Activated naive CD8-positive, alpha-beta T cell treated with anti-CD3 and anti-CD28 coated beads, Interleukin-2, amount 50 U/mL, for 16 hours (primary cell): ENCODE results near the gene TMIGD1.

ENCODE experiments used
- DNase-seq: peaks from one replicate; pipeline ENCODE4 v3.0.0-alpha.2; 2020; ENCODE audit warnings: low read depth, low spot score

The TMIGD1 gene

DNA sequence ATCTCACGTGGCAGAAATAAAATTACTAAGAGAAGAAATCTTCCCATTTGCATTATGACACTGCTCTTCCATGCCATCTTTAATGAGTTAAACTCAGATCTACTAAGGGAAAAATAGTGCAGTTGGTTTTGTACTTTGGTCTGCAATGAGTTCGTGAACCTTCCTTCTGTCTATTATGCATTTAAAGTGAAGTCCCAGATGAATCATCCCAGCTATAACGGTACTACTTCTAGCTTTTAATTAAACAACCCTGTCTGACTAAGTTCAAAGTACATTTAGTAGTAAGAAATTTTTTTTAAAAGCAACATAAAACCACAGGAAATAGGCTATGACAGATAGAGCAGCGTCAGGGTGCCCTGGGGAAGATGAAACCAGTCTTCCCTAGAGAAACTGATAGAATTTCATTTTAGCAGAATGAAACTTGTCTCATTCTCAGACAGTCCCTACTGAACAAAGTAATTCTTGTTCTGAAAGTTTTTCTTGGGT is 1.8 kb downstream of the TMIGD1 start:
- peak; percentile 17 for DNase-seq

DNA sequence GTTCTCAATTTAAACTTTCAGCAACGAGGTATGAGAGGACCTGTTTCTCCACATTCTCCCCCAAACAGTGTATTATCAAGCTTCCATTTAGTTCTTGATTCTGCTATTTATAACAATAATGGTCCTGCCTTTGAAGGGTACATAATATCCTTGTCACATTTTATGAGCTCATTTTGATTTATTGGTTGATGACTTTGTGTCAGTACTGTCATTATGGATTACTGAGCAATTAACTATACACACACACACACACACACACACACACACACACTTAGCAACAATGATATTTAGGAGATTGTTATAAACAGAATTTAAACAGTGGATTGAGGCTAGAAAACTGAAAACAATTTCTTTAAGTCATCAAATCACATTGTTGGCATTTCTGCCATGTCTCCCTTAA is 7.0 kb downstream of the TMIGD1 start:
- DNase-seq = no peak

DNA sequence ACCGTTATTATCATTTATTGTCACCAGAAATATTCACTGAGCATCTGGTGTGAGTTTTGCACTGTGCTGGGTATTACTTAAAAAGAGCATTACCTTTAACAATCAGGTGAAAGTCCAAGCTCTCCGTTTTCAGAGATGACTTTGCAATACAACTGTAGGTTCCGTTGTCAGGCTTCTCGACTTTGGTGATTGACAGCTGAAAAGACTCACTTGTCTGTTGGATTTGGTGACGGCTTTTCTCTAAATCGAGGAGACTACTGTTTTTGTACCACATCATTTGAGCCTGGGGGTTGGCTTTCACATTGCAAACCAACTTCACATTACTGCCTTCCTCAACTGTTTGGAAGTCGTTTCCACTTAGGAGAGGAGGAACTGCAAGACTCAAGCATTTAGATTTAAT is 9.1 kb downstream of the TMIGD1 start:
- DNase-seq = no peak

DNA sequence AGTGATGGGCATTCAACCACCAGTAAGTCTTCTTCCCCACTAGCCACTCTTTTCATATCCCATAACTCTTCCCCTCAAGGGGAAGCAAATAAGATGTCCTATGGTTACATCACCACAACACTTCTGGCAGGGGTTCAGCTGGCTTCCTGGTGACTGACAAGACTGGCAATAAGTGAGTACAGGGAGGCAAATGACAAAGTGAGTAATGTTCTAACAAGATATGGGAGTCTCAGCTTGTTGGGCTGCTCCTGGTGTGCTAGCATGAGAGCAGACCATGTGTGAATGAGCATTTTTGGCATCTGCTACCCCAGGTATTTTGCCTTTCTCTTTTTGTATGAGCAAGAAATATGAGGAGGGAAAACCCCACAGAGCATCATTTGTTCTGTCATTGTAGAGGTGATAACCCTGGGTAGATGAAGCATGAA is 9.9 kb downstream of the TMIGD1 start:
- DNase-seq = no peak

DNA sequence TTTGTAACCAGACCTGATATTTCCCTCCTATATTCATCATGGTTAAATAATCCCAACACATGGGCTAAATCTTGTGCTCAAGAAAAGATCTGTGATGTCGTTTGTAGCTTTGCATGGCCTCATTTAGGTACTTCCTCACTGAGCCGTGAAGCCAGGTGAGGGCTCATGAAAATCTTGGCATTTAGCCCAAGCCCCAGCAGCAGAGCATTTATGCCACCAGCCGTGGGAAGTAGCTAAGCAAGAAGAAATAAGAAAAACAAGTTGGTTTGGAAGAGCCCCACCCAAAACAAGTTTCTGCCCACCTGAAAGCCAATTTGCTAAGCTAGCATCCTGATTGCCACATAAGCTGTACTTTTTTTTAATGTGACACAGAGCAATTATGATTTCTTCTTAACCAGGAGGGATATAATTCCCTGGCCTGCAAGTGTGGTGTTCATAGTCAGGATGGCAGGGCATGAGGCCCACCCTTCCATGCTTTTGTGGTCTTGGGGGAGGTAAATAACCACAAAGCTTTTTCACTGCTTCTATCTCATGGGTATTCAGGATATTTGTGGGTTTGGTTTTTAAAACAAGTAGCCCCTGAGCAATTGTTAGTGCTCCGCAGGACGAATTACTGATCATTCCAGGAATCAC is 10.5 kb downstream of the TMIGD1 start:
- DNase-seq = no peak

GRCh38 chr17:30321314-30321713 is 12.5 kb downstream of the TMIGD1 start:
- no peak for DNase-seq

GRCh38 chr17:30318155-30318554 is 15.7 kb downstream of the TMIGD1 start:
- DNase-seq = no peak

DNA sequence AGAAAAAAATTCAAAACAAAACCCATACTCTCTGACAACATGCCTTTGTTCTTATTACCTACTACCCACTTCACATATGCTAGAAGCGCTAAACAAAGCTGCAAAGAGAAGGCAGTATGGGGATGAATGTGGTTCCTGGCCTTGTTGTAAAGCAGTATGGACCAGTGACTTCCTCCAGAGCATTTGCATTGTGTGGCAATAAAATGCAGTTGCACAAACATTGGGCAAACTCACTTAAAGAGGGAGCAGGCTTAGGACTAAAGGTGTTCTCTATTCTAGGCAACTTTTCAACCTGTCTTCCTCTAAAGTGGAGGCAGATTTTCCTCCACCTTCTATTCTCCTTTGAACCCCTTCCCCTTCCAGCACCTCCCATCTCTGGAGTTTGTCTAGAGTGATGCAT is 17.1 kb downstream of the TMIGD1 start:
- no peak for DNase-seq

GRCh38 chr17:30315106-30315505 is 18.8 kb downstream of the TMIGD1 start:
- DNase-seq = no peak

DNA sequence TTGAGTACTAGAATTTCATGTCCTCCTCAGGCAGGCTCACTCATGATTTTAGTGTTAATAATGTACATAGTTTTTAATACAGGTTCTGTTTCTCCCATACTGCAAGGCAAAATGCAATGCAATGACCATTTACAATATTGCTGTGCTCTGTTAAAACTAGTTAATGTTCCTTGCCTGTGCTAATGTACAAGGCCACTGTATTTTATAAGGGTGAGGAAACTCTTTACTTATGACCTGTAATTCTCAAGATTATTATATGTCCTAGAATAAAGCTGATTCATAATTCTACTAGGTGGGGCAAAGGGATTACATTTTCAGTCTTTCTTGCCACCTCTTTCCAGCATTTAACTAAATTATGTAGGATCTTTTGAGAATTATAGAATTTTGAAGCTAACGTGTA is 19.4 kb downstream of the TMIGD1 start:
- no peak for DNase-seq

GRCh38 chr17:30312226-30312625 is 21.6 kb downstream of the TMIGD1 start:
- no peak for DNase-seq

DNA sequence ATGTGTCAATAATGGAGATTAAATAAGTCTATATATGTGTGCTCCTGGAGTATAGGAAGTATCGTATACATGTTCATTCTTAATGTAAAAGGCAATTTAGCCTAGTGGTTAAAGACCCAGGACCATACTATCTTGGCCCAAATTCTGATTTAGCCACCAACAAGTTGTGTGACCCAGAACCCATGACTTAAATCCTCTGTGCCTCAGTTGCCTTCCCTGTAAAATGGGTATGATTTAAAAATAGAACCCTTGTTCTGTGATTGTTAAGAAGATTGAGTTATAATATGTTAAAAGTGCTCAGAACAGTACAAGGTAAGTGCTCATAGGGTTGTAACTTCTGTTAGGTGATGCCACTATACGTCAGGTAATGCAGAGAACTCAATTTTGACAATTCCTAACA is 23.3 kb downstream of the TMIGD1 start:
- DNase-seq = no peak

DNA sequence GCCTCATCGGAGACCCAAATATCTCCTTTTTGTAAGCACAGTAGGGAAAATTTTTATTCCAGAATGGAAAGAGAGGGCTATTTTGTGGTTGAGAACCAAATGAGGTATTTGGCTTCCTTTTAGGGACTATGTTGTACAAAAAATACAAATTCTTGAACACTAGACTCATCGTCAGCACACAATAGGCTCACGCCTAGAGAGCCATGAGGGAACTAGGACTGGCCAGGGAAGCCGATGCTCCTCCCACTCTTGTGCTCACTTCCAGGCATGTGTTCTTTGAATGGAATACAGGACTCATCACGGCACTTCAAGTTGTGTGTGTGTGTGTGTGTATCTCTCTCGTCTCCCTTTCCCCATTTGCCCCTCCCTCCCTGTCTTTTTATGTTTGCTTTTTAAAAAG is 24.3 kb downstream of the TMIGD1 start:
- DNase-seq = no peak

DNA sequence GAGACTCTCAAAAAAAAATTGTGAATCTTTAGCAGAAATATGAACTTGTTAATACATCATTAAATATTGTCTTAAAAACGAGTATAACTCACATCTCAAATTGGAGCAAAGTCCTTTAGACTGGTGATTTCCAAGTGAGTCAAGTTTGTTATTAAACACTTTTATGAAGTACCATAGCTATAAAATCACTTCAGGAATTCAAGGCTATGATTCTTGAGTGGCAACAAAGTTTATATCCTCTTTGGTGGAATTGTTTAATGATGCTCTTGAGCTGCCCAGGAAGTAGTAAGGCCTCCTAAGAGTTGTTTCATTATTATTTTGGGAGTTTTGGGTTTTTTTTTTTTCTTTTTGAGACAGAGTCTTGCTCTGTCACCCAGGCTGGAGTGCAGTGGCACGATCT is 25.5 kb downstream of the TMIGD1 start:
- DNase-seq = no peak

DNA sequence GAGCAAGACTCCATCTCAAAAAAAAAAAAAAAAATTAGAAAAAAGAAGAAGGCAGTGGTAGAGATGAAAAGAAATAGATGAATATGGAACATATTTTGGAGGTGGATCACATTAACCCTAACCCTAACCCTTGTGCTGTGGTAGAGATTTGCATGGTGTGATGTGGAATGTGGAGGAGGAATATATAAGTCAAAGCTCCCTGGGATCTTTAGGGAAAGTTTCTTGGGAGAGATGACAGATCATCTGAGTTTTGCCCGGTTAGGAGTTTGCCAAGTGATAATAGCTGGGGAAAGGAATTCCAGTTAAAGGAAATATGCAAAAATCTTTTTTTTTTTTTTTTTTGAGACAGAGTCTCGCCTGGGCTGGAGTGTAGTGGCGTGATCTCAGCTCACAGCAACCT is 29.1 kb downstream of the TMIGD1 start:
- no peak for DNase-seq

DNA sequence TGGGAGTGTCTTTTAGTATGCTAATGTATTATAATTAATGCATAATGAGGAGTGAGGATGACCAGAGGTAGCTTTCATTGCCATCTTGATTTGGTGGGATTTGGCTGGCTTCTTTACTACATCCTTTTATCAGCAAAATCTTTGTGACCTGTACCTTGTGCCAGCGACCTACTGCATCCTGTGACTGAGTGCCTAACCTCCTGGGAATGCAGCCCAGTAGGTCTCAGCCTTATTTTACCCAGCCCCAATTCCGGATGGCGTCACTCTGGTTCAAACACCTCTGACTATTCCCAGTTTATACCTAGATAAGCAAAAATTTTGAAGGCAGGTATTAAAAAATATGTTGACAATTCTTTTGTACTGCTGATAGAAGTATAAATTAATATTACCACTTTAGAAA is 31.6 kb downstream of the TMIGD1 start:
- DNase-seq = no peak

GRCh38 chr17:30300818-30301217 is 33.0 kb downstream of the TMIGD1 start:
- no peak for DNase-seq

DNA sequence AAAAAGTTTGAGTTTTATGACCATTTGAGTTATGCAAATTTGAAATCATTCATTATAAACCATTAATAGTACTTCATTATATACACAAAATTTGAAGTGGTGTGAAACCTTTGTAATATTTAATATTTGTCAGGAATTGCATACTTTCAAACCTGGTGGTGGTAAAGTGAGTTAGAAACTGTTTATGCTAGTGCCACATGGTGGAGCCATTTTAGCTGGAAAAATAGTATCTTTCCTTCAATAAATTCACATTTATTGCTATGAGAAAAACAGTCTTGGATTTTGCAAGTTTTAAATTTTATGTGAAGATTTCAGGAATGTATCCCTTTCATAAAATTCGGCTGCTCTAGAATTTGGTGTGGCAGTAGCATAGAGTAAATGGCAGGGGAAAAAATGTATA is 34.9 kb downstream of the TMIGD1 start:
- no peak for DNase-seq

DNA sequence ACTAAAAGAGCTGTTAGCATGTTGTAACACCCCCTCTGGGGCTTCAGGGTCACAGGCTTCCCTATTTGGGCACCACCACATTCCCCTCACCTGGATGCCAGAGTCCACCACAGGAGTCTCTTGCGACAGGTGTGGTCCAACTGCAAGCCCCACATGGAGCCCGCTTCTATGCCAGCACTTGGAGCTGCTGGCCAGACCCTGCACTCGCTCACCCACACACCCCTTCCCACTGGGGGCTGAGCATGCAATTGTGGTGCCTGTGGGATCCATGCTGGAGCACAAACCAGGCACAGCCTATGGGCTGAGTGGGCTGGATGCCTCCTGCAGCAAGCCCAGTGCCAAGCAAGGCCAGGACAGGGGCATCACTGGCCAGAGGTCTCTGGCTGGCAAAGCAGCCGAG is 36.1 kb downstream of the TMIGD1 start:
- DNase-seq = no peak

DNA sequence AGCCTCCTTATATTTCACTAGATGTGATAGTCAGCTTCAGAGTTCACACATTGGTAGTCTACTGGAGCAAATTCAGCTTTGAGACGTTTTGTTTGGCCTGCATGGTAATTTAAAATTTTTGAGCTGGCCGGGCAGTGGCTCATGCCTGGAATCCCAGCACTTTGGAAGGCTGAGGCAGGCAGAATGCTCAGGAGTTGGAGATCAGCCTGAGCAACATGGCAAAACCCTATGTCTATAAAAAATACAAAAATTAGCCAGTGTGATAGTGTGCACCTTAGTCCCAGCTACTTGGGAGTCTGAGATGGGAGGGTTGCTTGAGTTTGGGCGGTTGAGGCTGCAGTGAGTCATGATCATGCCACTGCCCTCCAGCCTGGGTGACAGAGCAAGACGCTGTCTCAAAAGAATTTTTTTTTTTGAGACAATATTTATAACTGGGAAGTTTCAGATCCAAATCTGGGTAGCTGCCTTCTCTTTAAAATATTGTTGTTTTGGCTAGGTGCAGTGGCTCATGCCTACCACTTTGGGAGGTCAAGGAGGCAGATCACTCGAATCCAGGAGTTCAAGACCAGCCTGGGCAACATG is 37.3 kb downstream of the TMIGD1 start:
- no peak for DNase-seq

GRCh38 chr17:30292286-30292858 is 41.5 kb downstream of the TMIGD1 start:
- no peak for DNase-seq

DNA sequence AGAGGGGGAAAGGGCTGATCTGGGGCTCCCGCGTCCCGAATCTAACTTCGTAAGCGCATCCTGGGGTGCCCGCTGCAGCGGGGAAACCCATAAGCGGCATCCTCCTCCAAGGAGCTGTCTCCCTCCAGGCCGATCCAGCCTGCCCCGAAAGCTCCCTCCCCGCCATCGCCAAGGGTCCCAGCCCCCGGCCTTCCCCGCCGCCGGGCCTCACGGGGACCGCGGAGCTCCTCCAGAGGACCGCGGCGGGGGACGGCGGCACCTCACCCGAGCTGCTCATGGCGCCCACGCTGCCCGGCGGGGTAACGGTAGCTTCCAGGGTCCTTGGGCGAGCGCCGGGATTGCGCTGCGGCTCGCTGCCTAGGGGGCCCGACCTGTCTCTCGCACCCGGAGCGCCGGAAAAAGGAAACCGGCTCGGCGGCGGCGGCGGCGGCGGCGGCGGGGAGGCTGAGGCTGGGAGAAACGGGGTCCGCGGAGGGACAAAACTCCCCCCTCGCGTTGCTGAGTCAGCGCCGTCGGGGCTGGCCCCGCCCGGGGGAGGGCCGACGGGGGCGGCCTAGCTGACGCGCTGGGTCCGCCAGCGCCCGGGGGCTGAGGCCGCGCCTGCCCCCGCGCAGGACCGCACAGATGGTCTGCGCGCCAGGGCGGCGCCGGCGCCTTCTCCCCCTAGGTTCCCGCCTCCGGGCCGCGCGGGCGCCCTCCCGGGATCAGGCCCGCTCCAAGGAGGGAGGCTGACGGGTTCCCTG is 42.1 kb downstream of the TMIGD1 start, which contains the start of gene BLMH:
BLMH (minus strand) TSS at position 402 of the 743 bp plus-strand sequence; CDS start at position 277, 125 bp downstream.
- peak; percentile 75 for DNase-seq
